Measurements from ENCODE around the gene NOSTRIN. TPM values are rescaled to one million over a fixed set of nuclear protein-coding genes. Genes with fewer than 3 reads are reported as not detected.
"Not testable (repeated sequence)": the region's sequence is repeated elsewhere in the genome, so short reads cannot be mapped to it uniquely, and the experiment has no call there.

Gene NOSTRIN
- total RNA-seq, 6 experiments from 2014 or later, result 3.6 to 20.9 (median 9.0) TPM

DNA sequence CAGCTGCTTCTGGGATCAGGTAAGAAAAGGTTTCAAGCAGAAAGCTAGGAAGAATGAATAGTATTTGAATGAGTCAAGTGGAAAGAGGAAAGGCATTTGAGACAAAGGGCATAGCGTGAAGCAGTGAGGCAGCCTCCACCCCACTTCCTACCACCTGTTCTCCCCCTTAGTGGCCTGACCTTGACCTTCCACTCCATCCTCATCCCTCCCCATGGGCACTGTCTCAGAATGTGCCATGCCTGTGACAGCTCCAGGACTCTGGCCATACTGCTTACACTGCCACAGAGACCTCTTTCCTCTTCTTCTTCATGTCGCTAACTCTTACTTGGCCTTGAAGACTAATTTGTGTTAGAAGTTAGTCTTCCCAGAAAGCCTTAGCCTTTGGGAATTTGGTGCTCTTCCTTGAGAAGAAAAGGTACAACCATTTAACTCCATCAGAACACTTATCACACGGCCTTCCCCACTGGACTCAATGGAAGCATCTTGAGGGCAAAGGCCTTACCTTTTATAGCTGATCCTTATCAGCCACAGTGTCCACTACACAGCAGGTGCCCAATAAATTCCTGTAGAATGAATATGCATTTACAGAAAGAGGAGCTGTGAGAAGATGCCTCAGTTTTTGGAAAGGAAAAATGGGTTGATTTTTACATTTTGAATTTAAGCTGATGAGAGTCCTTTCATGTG, 15.2 kb upstream of the NOSTRIN start:
- H3K36me3 ChIP-seq, result no peaks in the 10 kb centered on the region
- WGBS (ENCODE audit: insufficient coverage, low coverage, low lambda C conversion rate, missing lambda C conversion rate), result 93% methylated on average over 2 of the region's 3 CpGs
- H3K4me1 ChIP-seq, result no peaks in the 10 kb centered on the region
- ATAC-seq, result no peak
- TF ChIP-seq POLR2A (IDR thresholded peaks at IDR 0.05), result no peak
- TF ChIP-seq CTCF (IDR thresholded peaks at IDR 0.05), result no peak
- H3K9me3 ChIP-seq, result no peaks in the 10 kb centered on the region
- H3K27me3 ChIP-seq, result no peaks in the 10 kb centered on the region
- H3K27ac ChIP-seq, result no peak overlapping the region
- DNase-seq, result no peak
- no peak overlapping the region for H3K4me3 ChIP-seq
- intact Hi-C loops (cut with DNase I), result no loop called here

DNA sequence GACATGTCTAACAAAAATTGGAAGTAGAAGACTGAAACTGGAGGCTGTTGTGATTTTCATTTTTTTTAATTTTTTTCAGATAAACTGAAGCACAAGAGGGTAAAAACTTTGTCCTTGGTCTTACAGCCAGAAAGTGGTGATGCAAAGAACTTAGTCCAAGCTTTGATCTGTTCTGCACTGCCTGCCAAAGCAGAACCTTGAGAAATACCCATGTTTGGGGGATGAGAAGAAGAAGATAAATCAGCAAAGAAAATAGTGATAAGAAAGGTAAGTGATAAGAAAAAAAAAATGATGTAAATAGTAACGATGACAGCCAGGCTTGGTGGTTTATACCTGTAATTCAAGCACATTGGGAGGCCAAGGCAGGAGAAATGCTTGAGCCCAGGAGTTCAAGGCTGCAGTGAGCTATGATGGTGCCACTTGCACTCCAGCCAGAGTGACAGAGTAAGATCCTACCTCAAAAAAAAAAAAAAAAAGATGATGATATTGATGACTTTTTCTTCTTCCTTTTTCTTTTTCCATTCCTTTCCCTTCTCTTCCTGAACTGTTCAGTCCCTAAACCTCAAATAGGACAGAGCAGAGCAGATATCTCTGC, 14.6 kb upstream of the NOSTRIN start:
- ATAC-seq, result no peak
- H3K9me3 ChIP-seq, result no peaks in the 10 kb centered on the region
- H3K27me3 ChIP-seq, result no peaks in the 10 kb centered on the region
- intact Hi-C loops (cut with DNase I), result no loop called here
- no peak for TF ChIP-seq POLR2A (IDR thresholded peaks at IDR 0.05)
- no peak for TF ChIP-seq CTCF (IDR thresholded peaks at IDR 0.05)
- H3K36me3 ChIP-seq, result no peaks in the 10 kb centered on the region
- no peak for DNase-seq
- no peak overlapping the region for H3K27ac ChIP-seq
- no peak overlapping the region for H3K4me3 ChIP-seq
- no peaks in the 10 kb centered on the region for H3K4me1 ChIP-seq
- 67% methylated on average over 1 of the region's 1 CpG for WGBS (ENCODE audit: insufficient coverage, low coverage, low lambda C conversion rate, missing lambda C conversion rate)

DNA sequence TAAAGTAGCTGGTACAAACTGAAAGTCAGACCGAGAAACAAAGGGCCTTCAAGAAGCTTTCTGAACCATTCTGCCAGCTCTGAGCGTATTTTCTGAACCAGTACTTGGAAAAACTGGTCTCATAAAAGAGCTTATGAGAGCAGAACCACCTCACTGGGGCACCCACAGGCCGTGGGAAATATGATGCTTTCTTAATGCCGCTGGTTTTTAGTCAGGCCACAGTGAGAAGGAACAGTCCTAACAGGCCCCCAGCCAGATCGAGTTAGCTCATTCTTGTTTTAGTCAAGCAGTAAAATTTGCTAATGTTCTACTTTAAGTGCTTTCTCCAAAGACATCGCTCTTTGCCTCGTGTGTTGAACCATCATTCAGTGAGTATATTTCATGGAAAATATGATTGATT, 12.7 kb upstream of the NOSTRIN start:
- Histone ChIP-seq H3K36me3 (no peaks in the 10 kb centered on the region), H3K9me3 (no peaks in the 10 kb centered on the region), H3K27ac (no peak overlapping the region), H3K4me1 (no peaks in the 10 kb centered on the region), H3K4me3 (no peak overlapping the region), H3K27me3 (no peaks in the 10 kb centered on the region)
- WGBS (ENCODE audit: insufficient coverage, low coverage, low lambda C conversion rate, missing lambda C conversion rate), result 57% methylated on average over 7 of the region's 7 CpGs
- intact Hi-C loops (cut with DNase I), result no loop called here
- DNase-seq (no peak), ATAC-seq (no peak)
- TF ChIP-seq POLR2A (IDR thresholded peaks at IDR 0.05), result no peak
- no peak for TF ChIP-seq CTCF (IDR thresholded peaks at IDR 0.05)

DNA sequence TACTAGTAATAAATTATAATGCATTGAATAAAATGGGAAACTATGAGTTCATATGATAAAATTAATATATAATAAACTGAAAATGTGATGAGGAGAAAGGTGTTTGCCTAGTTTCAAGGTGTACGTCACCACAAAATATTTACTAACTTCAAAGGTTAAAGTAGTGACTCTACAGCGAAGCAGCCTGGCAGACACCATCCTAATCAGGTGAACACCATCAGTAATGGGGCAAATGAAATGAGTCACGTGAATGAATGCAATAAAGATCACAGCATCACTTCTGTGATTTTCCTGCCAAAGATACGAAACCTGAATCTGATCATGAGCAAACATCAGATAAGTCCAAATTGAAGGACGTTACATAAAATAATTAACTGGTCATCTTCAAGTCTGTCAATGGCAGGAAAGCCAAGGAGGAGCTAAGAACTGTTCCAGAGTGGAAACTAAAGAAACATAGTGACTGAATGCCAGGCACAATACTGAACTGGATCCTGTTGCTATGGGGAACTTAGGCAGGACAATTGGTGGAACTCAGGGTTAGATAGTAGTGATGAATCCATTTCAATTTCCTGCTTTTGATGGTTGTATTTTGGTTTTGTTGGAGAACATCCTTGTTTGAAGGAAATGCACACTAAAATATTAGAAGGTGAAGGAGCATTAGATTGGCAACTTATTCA, 12.1 kb upstream of the NOSTRIN start:
- intact Hi-C loops (cut with DNase I), result no loop called here
- no peaks in the 10 kb centered on the region for H3K4me1 ChIP-seq
- H3K9me3 ChIP-seq, result no peaks in the 10 kb centered on the region
- no peaks in the 10 kb centered on the region for H3K27me3 ChIP-seq
- TF ChIP-seq CTCF (IDR thresholded peaks at IDR 0.05) (no peak), POLR2A (IDR thresholded peaks at IDR 0.05) (no peak)
- 52% methylated on average over 5 of the region's 5 CpGs for WGBS (ENCODE audit: insufficient coverage, low coverage, low lambda C conversion rate, missing lambda C conversion rate)
- no peak overlapping the region for H3K4me3 ChIP-seq
- ATAC-seq (peak; percentile 50 to 73 (median 71)), DNase-seq (no peak)
- H3K27ac ChIP-seq, result no peak overlapping the region
- H3K36me3 ChIP-seq, result no peaks in the 10 kb centered on the region

DNA sequence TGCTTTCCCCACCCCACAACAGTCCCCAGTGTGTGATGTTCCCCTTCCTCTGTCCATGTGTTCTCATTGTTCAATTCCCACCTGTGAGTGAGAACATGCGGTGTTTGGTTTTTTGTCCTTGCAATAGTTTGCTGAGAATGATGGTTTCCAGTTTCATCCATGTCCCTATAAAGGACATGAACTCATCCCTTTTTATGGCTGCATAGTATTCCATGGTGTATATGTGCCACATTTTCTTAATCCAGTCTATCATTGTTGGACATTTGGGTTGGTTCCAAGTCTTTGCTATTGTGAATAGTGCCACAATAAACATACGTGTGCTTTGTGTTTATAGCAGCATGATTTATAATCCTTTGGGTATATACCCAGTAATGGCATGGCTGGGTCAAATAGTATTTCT, 11.3 kb upstream of the NOSTRIN start:
- DNase-seq; ATAC-seq; H3K27ac ChIP-seq; H3K4me1 ChIP-seq; H3K36me3 ChIP-seq; intact Hi-C loops (cut with DNase I); H3K4me3 ChIP-seq; H3K27me3 ChIP-seq; H3K9me3 ChIP-seq: not testable (repeated sequence)
- 95% methylated on average over 2 of the region's 2 CpGs for WGBS (ENCODE audit: insufficient coverage, low coverage, low lambda C conversion rate, missing lambda C conversion rate)
